Neural crest cell (in vitro differentiated cells): ENCODE measurements around the gene FBXO36. TPM values are rescaled to one million over a fixed set of nuclear protein-coding genes. Genes with fewer than 3 reads are reported as not detected.
"Not testable (repeated sequence)": the region's sequence is repeated elsewhere in the genome, so short reads cannot be mapped to it uniquely, and the experiment has no call there.

ENCODE experiments used
- DNase-seq: peaks from one replicate; pipeline ENCODE4 v3.0.0; 2021; ENCODE audit warnings: low read depth, mixed read lengths, low spot score
- H3K27ac Mint-ChIP-seq: one replicate; pipeline ENCODE4 v1.8.0; 2021; ENCODE audit warnings: mild to moderate bottlenecking, mixed read lengths; ENCODE audit not compliant: unreplicated experiment
- H3K27me3 Mint-ChIP-seq: 2 replicates; pipeline ENCODE4 v1.8.0; 2021; ENCODE audit warnings: low read depth, mild to moderate bottlenecking, mixed read lengths
- H3K36me3 Mint-ChIP-seq: 2 replicates; pipeline ENCODE4 v1.8.0; 2021; ENCODE audit warnings: low read depth, mild to moderate bottlenecking, mixed read lengths
- H3K4me1 Mint-ChIP-seq: 2 replicates; pipeline ENCODE4 v1.8.0; 2021; ENCODE audit warnings: mixed read lengths
- H3K4me3 Mint-ChIP-seq: one replicate; pipeline ENCODE4 v1.8.0; 2021; ENCODE audit warnings: mild to moderate bottlenecking, mixed read lengths
- H3K9me3 Mint-ChIP-seq: 2 replicates; pipeline ENCODE4 v1.8.0; 2021; ENCODE audit warnings: mixed read lengths
- CTCF ChIP-seq: fragments of 200-600 bp; sonication (generic); conservative IDR thresholded peaks from 2 replicates; pipeline ENCODE4 v1.5.0; 2021; ENCODE audit warnings: antibody characterized with exemption, mild to moderate bottlenecking
- total RNA-seq: library from RNA; stranded (reverse); gene quantifications from 2 replicates; pipeline ENCODE4 v1.2.1, GENCODE V29; 2021

Gene FBXO36
- total RNA-seq, 1 donor from 2014 or later: 3.5 TPM

GRCh38 chr2:229889023-229889422 is 33.3 kb upstream of the FBXO36 start:
- peaks cover 10% of the 10 kb centered on the region for H3K4me1 Mint-ChIP-seq
- H3K9me3 Mint-ChIP-seq: no peaks in the 10 kb centered on the region
- DNase-seq: no peak
- no peak for TF ChIP-seq CTCF
- no peaks in the 10 kb centered on the region for H3K27me3 Mint-ChIP-seq
- no peaks in the 10 kb centered on the region for H3K36me3 Mint-ChIP-seq
- H3K27ac Mint-ChIP-seq: peak overlapping the region; percentile 19
- no peak overlapping the region for H3K4me3 Mint-ChIP-seq

- Mint-ChIP-seq H3K36me3 (peaks cover 4% of the 10 kb centered on the region), H3K4me3 (no peak overlapping the region), H3K4me1 (peaks cover 13% of the 10 kb centered on the region), H3K9me3 (no peaks in the 10 kb centered on the region), H3K27ac (no peak overlapping the region), H3K27me3 (no peaks in the 10 kb centered on the region)
- no peak for TF ChIP-seq CTCF
- no peak for DNase-seq
These were observed 25.4 kb upstream of the FBXO36 start for GRCh38 chr2:229896857-229897256.

- no peak overlapping the region for H3K27ac Mint-ChIP-seq
These were observed 22.7 kb upstream of the FBXO36 start for GRCh38 chr2:229899604-229900003.

GRCh38 chr2:229900012-229900411 is 22.3 kb upstream of the FBXO36 start:
- H3K4me1 Mint-ChIP-seq: peaks cover 23% of the 10 kb centered on the region
- H3K27ac Mint-ChIP-seq: no peak overlapping the region
- H3K9me3 Mint-ChIP-seq: no peaks in the 10 kb centered on the region
- DNase-seq: no peak
- H3K27me3 Mint-ChIP-seq: no peaks in the 10 kb centered on the region
- no peak overlapping the region for H3K4me3 Mint-ChIP-seq
- H3K36me3 Mint-ChIP-seq: peaks cover 9% of the 10 kb centered on the region
- TF ChIP-seq CTCF: no peak

More at GRCh38 chr2:229899604-229900003, 22.7 kb upstream of the FBXO36 start:
- no peak for DNase-seq
- no peak overlapping the region for H3K4me3 Mint-ChIP-seq
- no peaks in the 10 kb centered on the region for H3K9me3 Mint-ChIP-seq
- TF ChIP-seq CTCF: no peak
- H3K36me3 Mint-ChIP-seq: peaks cover 9% of the 10 kb centered on the region
- peaks cover 23% of the 10 kb centered on the region for H3K4me1 Mint-ChIP-seq
- no peaks in the 10 kb centered on the region for H3K27me3 Mint-ChIP-seq

- peaks cover 28% of the 10 kb centered on the region for H3K4me1 Mint-ChIP-seq
- not testable (repeated sequence) for H3K4me3 Mint-ChIP-seq
These were observed 21.8 kb upstream of the FBXO36 start for GRCh38 chr2:229900514-229900913.

GRCh38 chr2:229901819-229902218 is 20.5 kb upstream of the FBXO36 start:
- TF ChIP-seq CTCF: no peak
- Mint-ChIP-seq H3K27ac (no peak overlapping the region), H3K4me3 (no peak overlapping the region), H3K4me1 (peaks cover 31% of the 10 kb centered on the region), H3K36me3 (peaks cover 9% of the 10 kb centered on the region), H3K27me3 (no peaks in the 10 kb centered on the region), H3K9me3 (no peaks in the 10 kb centered on the region)
- DNase-seq: no peak

More at GRCh38 chr2:229900514-229900913, 21.8 kb upstream of the FBXO36 start:
- not testable (repeated sequence) for DNase-seq, H3K27ac Mint-ChIP-seq, H3K9me3 Mint-ChIP-seq, H3K36me3 Mint-ChIP-seq, H3K27me3 Mint-ChIP-seq
